AG08396 (cell line): ENCODE measurements around the gene AARS1.
"Not testable (repeated sequence)": the region's sequence is repeated elsewhere in the genome, so short reads cannot be mapped to it uniquely, and the experiment has no call there.

Experiments
- DNase-seq: peaks from one replicate; pipeline ENCODE4 v3.0.0; 2012; ENCODE audit warnings: low spot score, mixed read lengths

The AARS1 gene

DNA sequence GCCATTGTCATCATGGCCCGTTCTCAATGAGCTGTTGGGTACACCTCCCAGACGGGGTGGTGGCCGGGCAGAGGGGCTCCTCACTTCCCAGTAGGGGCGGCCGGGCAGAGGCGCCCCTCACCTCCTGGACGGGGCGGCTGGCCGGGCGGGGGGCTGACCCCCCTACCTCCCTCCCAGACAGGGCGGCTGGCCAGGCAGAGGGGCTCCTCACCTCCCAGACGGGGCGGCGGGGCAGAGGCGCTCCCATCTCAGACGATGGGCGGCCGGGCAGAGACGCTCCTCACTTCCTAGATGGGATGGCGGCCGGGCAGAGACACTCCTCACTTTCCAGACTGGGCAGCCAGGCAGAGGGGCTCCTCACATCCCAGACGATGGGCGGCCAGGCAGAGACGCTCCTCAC is 64.7 kb downstream of the AARS1 start:
- DNase-seq: not testable (repeated sequence)

DNA sequence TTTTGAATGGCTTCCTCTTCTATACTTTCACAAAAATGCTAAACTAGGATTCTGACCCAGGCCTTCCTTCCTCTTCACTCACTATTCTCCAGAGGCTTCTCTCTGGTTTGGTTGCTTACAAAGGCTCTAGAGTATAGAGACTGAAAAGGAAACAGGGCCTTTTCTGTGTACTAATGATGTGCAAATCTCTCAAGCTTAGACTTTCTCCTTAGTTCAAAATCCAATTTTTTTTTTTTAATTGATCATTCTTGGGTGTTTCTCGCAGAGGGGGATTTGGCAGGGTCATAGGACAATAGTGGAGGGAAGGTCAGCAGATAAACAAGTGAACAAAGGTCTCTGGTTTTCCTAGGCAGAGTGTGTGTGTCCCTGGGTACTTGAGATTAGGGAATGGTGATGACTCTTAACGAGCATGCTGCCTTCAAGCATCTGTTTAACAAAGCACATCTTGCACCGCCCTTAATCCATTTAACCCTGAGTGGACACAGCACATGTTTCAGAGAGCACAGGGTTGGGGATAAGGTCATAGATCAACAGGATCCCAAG is 65.3 kb downstream of the AARS1 start:
- DNase-seq: not testable (repeated sequence)

DNA sequence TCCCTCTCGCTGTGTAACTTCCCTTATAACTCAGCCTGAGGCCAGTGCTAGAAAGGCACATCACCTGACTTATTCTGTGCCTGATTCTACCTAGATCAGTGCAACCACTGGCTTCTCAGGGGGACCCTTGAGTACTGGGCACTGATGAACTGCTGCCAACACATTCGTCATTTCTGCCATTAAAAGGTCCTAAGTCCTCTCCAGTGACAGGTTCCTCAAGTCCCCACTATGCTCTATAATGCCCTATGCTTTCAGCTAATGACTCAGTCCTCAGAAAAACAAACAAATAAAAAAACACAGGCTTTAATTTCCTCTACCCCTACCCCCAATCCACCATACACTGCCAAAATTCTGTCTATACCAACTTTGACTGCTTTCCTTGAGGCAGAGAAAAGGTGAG is 66.1 kb downstream of the AARS1 start:
- DNase-seq: not testable (repeated sequence)

DNA sequence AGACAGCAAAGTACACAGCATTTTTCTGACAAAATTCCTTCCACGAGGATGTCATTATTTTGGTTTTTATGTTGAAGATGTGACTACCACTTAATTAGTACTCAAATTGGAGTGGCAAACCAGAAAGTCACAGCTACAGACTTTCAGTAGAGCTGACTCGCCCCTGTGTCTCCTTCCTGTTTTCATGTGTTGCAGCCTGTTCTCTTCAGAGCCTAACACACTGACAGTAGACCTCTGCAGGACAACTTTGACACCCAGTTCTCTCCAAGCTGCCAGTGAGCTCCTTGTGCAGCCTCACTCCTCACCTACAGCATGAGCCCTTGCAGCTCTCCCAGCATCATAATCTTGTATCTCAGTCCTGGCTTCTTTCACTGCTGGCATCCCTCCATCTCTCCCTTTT is 66.7 kb downstream of the AARS1 start:
- DNase-seq: not testable (repeated sequence)

DNA sequence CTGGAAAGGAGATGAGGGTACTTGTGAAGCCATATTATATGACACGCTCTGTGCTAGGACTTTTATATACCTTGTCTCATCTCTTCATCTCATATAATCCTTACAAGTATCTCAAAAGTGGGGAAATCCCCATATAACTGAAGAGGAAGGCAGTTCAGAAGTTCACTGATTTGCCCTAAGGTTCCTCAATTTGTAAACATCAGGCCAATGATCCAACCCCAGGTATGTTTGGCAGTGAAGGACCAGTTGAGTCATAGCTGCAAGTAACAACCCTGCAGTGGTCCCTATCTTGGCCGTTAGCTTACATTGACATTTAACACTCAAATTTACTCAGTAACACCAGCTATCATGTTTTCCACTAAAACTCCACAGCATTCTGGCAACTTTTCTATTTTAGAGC is 70.7 kb downstream of the AARS1 start:
- not testable (repeated sequence) for DNase-seq

DNA sequence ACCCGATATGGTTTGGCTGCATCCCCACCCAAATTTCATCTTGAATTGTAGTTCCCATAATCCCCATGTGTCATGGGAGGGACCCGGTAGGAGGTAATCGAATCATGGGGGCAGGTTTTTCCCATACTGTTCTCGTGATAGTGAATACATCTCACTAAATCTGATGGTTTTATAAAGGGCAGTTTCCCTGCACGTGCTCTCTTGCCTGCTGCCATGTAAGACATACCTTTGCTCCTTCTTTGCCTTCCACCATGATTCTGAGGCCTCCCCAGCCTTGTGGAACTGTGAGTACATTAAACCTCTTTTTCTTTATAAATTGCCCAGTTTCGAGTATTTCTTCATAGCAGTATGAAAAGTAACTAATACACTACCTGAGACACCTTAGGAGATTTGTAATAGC is 82.9 kb downstream of the AARS1 start:
- DNase-seq: not testable (repeated sequence)

DNA sequence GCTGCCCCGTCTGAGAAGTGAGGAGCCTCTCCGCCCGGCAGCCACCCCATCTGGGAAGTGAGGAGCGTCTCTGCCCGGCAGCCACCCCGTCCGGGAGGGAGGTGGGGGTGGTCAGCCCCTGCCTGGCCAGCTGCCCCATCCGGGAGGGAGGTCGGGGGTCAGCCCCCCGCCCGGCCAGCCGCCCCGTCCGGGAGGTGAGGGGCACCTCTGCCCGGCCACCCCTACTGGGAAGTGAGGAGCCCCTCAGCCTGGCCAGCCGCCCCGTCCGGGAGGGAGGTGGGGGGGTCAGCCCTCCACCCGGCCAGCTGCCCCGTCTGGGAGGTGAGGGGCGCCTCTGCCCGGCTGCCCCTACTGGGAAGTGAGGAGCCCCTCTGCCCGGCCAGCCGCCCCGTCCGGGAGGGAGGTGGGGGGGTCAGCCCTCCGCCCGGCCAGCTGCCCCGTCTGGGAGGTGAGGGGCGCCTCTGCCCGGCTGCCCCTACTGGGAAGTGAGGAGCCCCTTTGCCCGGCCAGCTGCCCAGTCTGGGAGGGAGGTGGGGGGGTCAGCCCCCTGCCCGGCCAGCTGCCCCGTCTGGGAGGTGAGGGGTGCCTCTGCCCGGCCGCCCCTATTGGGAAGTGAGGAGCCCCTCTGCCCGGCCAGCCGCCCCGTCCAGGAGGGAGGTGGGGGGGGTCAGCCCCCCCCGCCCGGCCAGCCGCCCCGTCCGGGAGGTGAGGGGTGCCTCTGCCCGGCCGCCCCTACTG is 84.5 kb downstream of the AARS1 start:
- not testable (repeated sequence) for DNase-seq

DNA sequence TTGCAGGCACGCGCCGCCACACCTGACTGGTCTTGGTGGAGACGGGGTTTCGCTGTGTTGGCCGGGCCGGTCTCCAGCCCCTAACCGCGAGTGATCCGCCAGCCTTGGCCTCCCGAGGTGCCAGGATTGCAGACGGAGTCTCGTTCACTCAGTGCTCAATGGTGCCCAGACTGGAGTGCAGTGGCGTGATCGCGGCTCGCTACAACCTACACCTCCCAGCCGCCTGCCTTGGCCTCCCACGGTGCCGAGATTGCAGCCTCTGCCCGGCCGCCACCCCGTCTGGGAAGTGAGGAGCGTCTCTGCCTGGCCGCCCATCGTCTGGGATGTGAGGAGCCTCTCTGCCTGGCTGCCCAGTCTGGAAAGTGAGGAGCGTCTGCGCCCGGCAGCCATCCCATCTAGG is 85.3 kb downstream of the AARS1 start:
- DNase-seq: not testable (repeated sequence)

DNA sequence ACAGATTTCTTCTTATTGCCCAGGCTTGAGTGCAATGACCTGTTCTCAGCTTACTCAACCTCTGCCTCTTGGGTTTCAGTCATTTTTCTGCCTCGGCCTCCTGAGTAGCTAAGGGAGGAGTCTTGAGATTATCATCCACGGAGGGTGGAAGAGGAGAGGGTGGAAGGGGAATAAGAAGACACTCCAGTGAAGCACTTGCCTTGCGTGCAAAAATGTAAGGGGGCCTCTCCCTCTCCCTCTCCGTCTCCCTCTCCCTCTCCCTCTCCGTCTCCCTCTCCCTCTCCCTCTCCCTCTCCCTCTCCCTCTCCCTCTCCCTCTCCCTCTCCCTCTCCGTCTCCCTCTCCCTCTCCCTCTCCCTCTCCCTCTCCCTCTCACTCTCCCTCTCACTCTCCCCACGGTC is 85.8 kb downstream of the AARS1 start:
- DNase-seq: not testable (repeated sequence)
